ENCODE measurements around the gene WLS. TPM values are rescaled to one million over a fixed set of nuclear protein-coding genes. Genes with fewer than 3 reads are reported as not detected.

The WLS gene
- polyA plus RNA-seq, 2 donors: 29.4 to 52.5 TPM

DNA sequence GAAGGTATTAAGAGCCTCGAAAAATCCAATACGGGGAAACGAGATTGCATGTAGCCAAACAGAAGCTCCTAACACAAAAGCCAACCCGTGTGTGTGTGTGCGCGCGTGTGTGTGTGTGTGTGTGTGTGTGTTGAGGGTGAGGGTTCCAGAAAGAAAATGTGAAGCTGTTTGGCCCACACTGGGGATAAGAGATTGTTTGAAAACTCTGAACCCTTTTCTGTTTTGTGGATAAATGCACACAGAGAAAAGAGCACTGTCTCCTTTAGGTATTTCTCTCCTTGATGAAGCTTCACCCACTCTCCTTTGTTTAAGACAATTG lies 1.9 kb downstream of the WLS start:
- 6 to 17% methylated on average over 7 of the region's 7 CpGs for WGBS, 2 donors
- Histone ChIP-seq H3K9me3 (ENCODE audit: control insufficient read depth in 2 of 2, insufficient read depth in 1 of 2, low read depth in 1 of 2, low read length in 1 of 2) (no peaks in the 10 kb centered on the region), H3K27me3 (ENCODE audit: control insufficient read depth in 1 of 2, insufficient read depth in 2 of 2, low read length in 2 of 2) (no peaks in the 10 kb centered on the region), H3K36me3 (ENCODE audit: control insufficient read depth in 2 of 2, insufficient read depth in 2 of 2, low read length in 1 of 2) (no peaks in the 10 kb centered on the region), H3K4me3 (ENCODE audit: low read depth in 1 of 2, low read length in 2 of 2) (peak overlapping the region; percentile 80 to 87), H3K4me1 (ENCODE audit: control insufficient read depth in 2 of 2, insufficient read depth in 2 of 2, low read length in 1 of 2) (no peaks in the 10 kb centered on the region), H3K27ac (ENCODE audit: low read depth in 2 of 2, low read length in 1 of 2) (peak overlapping the region; percentile 81 to 88)

DNA sequence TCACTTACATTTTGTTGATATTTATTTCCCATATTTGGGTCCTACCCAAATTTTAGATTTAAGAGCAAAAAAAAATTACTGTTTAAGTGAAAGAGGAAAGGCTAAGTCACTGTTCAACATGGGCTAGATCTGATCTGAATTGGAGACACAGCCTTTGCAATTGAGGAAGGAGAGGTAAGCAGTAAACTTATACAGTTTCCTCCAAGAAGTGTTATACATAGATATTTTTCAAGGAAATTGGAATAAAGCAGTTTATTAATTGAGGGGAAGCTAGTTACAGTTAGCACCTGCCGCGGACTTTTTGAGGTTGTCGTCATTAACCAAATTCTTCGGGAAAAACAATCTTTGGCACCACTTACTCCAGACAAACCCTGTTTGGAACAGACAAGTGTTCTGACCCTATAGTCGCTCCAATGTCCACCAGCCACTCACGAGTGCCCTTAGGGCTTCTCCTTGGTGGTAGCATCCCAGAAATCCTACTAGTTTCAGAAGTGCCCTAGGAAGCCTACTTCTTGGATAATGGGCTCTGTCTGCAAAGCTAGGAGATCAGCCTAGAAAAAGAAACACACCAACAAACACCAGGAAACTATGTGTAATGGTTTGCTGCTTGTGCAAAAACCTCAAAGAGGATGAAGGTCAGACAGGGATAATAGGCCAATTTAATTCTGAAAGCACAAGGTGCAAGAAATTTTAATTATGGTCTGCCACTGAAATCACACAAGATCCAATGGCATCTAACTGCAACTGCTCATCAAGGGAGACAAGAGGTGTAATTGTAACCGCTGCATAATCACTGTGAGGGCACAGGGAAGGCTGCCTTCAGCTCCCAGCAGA lies 2.5 kb downstream of the WLS start:
- 24 to 29% methylated on average over 7 of the region's 7 CpGs for WGBS, 2 donors
- Histone ChIP-seq H3K36me3 (ENCODE audit: control insufficient read depth in 2 of 2, insufficient read depth in 2 of 2, low read length in 1 of 2) (no peaks in the 10 kb centered on the region), H3K4me3 (ENCODE audit: low read depth in 1 of 2, low read length in 2 of 2) (peak overlapping the region; percentile 2 to 87), H3K4me1 (ENCODE audit: control insufficient read depth in 2 of 2, insufficient read depth in 2 of 2, low read length in 1 of 2) (no peaks in the 10 kb centered on the region), H3K9me3 (ENCODE audit: control insufficient read depth in 2 of 2, insufficient read depth in 1 of 2, low read depth in 1 of 2, low read length in 1 of 2) (no peaks in the 10 kb centered on the region), H3K27ac (ENCODE audit: low read depth in 2 of 2, low read length in 1 of 2) (peak overlapping the region; percentile 80 to 81), H3K27me3 (ENCODE audit: control insufficient read depth in 1 of 2, insufficient read depth in 2 of 2, low read length in 2 of 2) (no peaks in the 10 kb centered on the region)

GRCh38 chr1:68228851-68229250 lies 3.5 kb downstream of the WLS start:
- H3K9me3 ChIP-seq (ENCODE audit: control insufficient read depth in 2 of 2, insufficient read depth in 1 of 2, low read depth in 1 of 2, low read length in 1 of 2): no peaks in the 10 kb centered on the region
- no peaks in the 10 kb centered on the region for H3K4me1 ChIP-seq (ENCODE audit: control insufficient read depth in 2 of 2, insufficient read depth in 2 of 2, low read length in 1 of 2)
- H3K36me3 ChIP-seq (ENCODE audit: control insufficient read depth in 2 of 2, insufficient read depth in 2 of 2, low read length in 1 of 2): no peaks in the 10 kb centered on the region
- H3K27ac ChIP-seq (ENCODE audit: low read depth in 2 of 2, low read length in 1 of 2): peak overlapping the region in 1 of 2 donors; percentile 58
- H3K27me3 ChIP-seq (ENCODE audit: control insufficient read depth in 1 of 2, insufficient read depth in 2 of 2, low read length in 2 of 2): no peaks in the 10 kb centered on the region
- WGBS, 2 donors: 19 to 35% methylated on average over 3 of the region's 3 CpGs
- H3K4me3 ChIP-seq (ENCODE audit: low read depth in 1 of 2, low read length in 2 of 2): peak overlapping the region in 1 of 2 donors; percentile 87

DNA sequence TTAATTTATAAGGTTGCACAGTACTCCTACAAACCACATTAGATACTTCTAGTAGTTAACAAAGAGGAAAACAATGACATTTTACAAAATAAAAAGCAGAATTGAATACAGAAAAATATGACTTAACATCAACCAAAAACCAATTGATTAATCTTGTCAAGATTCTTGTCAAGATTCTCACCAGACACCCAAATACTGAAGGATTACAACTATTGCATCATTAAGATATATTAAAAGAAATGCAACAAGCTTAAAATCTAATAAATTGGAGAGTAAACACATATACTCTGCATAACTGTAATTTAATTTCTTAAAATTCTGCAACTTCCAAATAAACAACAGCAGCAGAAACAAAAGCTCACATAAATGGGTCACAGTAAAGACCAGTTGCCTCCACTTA lies 4.7 kb downstream of the WLS start:
- no peaks in the 10 kb centered on the region for H3K36me3 ChIP-seq (ENCODE audit: control insufficient read depth in 2 of 2, insufficient read depth in 2 of 2, low read length in 1 of 2)
- H3K27me3 ChIP-seq (ENCODE audit: control insufficient read depth in 1 of 2, insufficient read depth in 2 of 2, low read length in 2 of 2): no peaks in the 10 kb centered on the region
- H3K27ac ChIP-seq (ENCODE audit: low read depth in 2 of 2, low read length in 1 of 2): no peak overlapping the region
- no peaks in the 10 kb centered on the region for H3K9me3 ChIP-seq (ENCODE audit: control insufficient read depth in 2 of 2, insufficient read depth in 1 of 2, low read depth in 1 of 2, low read length in 1 of 2)
- H3K4me3 ChIP-seq (ENCODE audit: low read depth in 1 of 2, low read length in 2 of 2): no peak overlapping the region
- H3K4me1 ChIP-seq (ENCODE audit: control insufficient read depth in 2 of 2, insufficient read depth in 2 of 2, low read length in 1 of 2): no peaks in the 10 kb centered on the region

DNA sequence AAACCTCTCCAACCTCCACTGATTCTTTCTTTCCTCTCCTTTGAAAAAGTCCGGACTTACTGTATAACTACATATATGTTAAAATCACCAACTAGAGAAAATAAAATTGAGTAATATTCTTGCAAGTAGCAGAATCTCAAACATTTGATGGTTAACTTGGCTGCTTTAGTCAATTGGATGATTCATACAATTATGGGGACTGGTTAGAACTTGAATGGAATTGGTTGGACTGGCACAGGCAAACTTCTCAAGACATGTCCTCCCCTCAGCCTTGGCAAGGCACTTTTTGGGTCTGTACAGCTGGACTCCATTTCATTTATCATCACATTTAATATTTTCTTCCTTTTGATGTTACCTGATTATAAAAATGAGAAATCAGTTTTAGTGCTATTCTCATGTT lies 6.5 kb downstream of the WLS start:
- H3K36me3 ChIP-seq (ENCODE audit: control insufficient read depth in 2 of 2, insufficient read depth in 2 of 2, low read length in 1 of 2): no peaks in the 10 kb centered on the region
- H3K27me3 ChIP-seq (ENCODE audit: control insufficient read depth in 1 of 2, insufficient read depth in 2 of 2, low read length in 2 of 2): no peaks in the 10 kb centered on the region
- no peak overlapping the region for H3K27ac ChIP-seq (ENCODE audit: low read depth in 2 of 2, low read length in 1 of 2)
- H3K4me1 ChIP-seq (ENCODE audit: control insufficient read depth in 2 of 2, insufficient read depth in 2 of 2, low read length in 1 of 2): no peaks in the 10 kb centered on the region
- WGBS, 2 donors: 54 to 77% methylated on average over 1 of the region's 1 CpG
- no peak overlapping the region for H3K4me3 ChIP-seq (ENCODE audit: low read depth in 1 of 2, low read length in 2 of 2)
- H3K9me3 ChIP-seq (ENCODE audit: control insufficient read depth in 2 of 2, insufficient read depth in 1 of 2, low read depth in 1 of 2, low read length in 1 of 2): no peaks in the 10 kb centered on the region

DNA sequence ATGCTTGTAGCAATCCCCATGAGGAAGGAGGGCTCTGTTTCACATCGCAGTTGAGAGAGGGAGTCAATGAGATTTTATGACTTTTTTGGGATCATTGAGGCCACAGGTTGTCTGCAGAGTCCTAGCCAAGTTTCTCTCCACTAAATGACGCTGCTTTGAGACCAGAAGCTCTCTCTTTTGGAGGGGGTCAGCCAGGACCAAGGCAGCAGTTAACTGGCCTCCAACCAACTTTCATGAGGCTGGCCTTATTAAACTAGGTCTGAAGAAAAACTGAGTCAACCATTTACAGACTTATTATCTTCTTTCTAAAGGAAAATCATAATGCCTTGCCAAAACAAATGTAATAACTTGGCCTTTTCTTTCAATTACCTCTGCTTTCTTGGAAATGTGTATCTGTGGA lies 8.6 kb downstream of the WLS start:
- Histone ChIP-seq H3K9me3 (ENCODE audit: control insufficient read depth in 2 of 2, insufficient read depth in 1 of 2, low read depth in 1 of 2, low read length in 1 of 2) (no peaks in the 10 kb centered on the region), H3K27ac (ENCODE audit: low read depth in 2 of 2, low read length in 1 of 2) (no peak overlapping the region), H3K4me1 (ENCODE audit: control insufficient read depth in 2 of 2, insufficient read depth in 2 of 2, low read length in 1 of 2) (no peaks in the 10 kb centered on the region), H3K27me3 (ENCODE audit: control insufficient read depth in 1 of 2, insufficient read depth in 2 of 2, low read length in 2 of 2) (no peaks in the 10 kb centered on the region), H3K36me3 (ENCODE audit: control insufficient read depth in 2 of 2, insufficient read depth in 2 of 2, low read length in 1 of 2) (no peaks in the 10 kb centered on the region), H3K4me3 (ENCODE audit: low read depth in 1 of 2, low read length in 2 of 2) (no peak overlapping the region)
- 61 to 78% methylated on average over 2 of the region's 2 CpGs for WGBS, 2 donors

- Histone ChIP-seq H3K4me3 (ENCODE audit: low read depth in 1 of 2, low read length in 2 of 2) (no peak overlapping the region), H3K9me3 (ENCODE audit: control insufficient read depth in 2 of 2, insufficient read depth in 1 of 2, low read depth in 1 of 2, low read length in 1 of 2) (no peaks in the 10 kb centered on the region), H3K27ac (ENCODE audit: low read depth in 2 of 2, low read length in 1 of 2) (peak overlapping the region in 1 of 2 donors; percentile 83), H3K4me1 (ENCODE audit: control insufficient read depth in 2 of 2, insufficient read depth in 2 of 2, low read length in 1 of 2) (peaks cover 0 to 2% of the 10 kb centered on the region in 2 donors), H3K27me3 (ENCODE audit: control insufficient read depth in 1 of 2, insufficient read depth in 2 of 2, low read length in 2 of 2) (no peaks in the 10 kb centered on the region), H3K36me3 (ENCODE audit: control insufficient read depth in 2 of 2, insufficient read depth in 2 of 2, low read length in 1 of 2) (no peaks in the 10 kb centered on the region)
- 29 to 42% methylated on average over 5 of the region's 5 CpGs for WGBS, 2 donors
Observed at GRCh38 chr1:68221980-68222373, 10.3 kb downstream of the WLS start.

- Histone ChIP-seq H3K4me1 (ENCODE audit: control insufficient read depth in 2 of 2, insufficient read depth in 2 of 2, low read length in 1 of 2) (peaks cover 0 to 2% of the 10 kb centered on the region in 2 donors), H3K4me3 (ENCODE audit: low read depth in 1 of 2, low read length in 2 of 2) (no peak overlapping the region), H3K36me3 (ENCODE audit: control insufficient read depth in 2 of 2, insufficient read depth in 2 of 2, low read length in 1 of 2) (no peaks in the 10 kb centered on the region), H3K27me3 (ENCODE audit: control insufficient read depth in 1 of 2, insufficient read depth in 2 of 2, low read length in 2 of 2) (no peaks in the 10 kb centered on the region), H3K27ac (ENCODE audit: low read depth in 2 of 2, low read length in 1 of 2) (peak overlapping the region; percentile 67 to 83), H3K9me3 (ENCODE audit: control insufficient read depth in 2 of 2, insufficient read depth in 1 of 2, low read depth in 1 of 2, low read length in 1 of 2) (no peaks in the 10 kb centered on the region)
- 37 to 50% methylated on average over 4 of the region's 4 CpGs for WGBS, 2 donors
Observed at GRCh38 chr1:68221001-68221979, 11.0 kb downstream of the WLS start.

DNA sequence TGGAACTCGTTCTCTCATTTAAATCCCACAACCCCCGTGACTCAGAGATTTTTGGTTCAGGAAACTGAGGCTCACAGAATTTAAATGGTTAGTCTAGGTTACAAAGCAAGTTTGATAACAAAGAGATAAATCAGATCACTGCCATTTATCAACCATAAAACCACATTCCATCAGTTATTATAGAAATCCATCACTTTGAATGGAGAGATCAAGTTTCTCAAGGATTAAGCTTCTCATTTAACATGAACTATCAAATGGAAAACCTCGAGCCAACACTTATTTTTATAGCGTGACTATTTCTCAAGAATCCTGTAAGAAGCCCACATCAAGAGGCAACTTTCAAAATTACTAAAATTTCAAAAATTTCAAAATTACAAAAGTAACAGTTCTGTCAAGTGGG lies 11.9 kb downstream of the WLS start:
- H3K27me3 ChIP-seq (ENCODE audit: control insufficient read depth in 1 of 2, insufficient read depth in 2 of 2, low read length in 2 of 2): no peaks in the 10 kb centered on the region
- H3K36me3 ChIP-seq (ENCODE audit: control insufficient read depth in 2 of 2, insufficient read depth in 2 of 2, low read length in 1 of 2): no peaks in the 10 kb centered on the region
- 57 to 59% methylated on average over 4 of the region's 4 CpGs for WGBS, 2 donors
- peaks cover 0 to 2% of the 10 kb centered on the region in 2 donors for H3K4me1 ChIP-seq (ENCODE audit: control insufficient read depth in 2 of 2, insufficient read depth in 2 of 2, low read length in 1 of 2)
- H3K4me3 ChIP-seq (ENCODE audit: low read depth in 1 of 2, low read length in 2 of 2): no peak overlapping the region
- no peak overlapping the region for H3K27ac ChIP-seq (ENCODE audit: low read depth in 2 of 2, low read length in 1 of 2)
- H3K9me3 ChIP-seq (ENCODE audit: control insufficient read depth in 2 of 2, insufficient read depth in 1 of 2, low read depth in 1 of 2, low read length in 1 of 2): no peaks in the 10 kb centered on the region
